ENCODE results near the gene OR10H1.
"Not testable (repeated sequence)": the region's sequence is repeated elsewhere in the genome, so short reads cannot be mapped to it uniquely, and the experiment has no call there.

Gene OR10H1

GRCh38 chr19:15779756-15780476, 35.5 kb downstream of the OR10H1 start:
- H3K4me3 ChIP-seq (ENCODE audit: low read length): no peak overlapping the region
- DNase-seq (ENCODE audit: low read depth): no peak
- TF ChIP-seq CTCF (conservative IDR thresholded peaks at IDR 0.05; ENCODE audit: low read depth, low read length): no peak

DNA sequence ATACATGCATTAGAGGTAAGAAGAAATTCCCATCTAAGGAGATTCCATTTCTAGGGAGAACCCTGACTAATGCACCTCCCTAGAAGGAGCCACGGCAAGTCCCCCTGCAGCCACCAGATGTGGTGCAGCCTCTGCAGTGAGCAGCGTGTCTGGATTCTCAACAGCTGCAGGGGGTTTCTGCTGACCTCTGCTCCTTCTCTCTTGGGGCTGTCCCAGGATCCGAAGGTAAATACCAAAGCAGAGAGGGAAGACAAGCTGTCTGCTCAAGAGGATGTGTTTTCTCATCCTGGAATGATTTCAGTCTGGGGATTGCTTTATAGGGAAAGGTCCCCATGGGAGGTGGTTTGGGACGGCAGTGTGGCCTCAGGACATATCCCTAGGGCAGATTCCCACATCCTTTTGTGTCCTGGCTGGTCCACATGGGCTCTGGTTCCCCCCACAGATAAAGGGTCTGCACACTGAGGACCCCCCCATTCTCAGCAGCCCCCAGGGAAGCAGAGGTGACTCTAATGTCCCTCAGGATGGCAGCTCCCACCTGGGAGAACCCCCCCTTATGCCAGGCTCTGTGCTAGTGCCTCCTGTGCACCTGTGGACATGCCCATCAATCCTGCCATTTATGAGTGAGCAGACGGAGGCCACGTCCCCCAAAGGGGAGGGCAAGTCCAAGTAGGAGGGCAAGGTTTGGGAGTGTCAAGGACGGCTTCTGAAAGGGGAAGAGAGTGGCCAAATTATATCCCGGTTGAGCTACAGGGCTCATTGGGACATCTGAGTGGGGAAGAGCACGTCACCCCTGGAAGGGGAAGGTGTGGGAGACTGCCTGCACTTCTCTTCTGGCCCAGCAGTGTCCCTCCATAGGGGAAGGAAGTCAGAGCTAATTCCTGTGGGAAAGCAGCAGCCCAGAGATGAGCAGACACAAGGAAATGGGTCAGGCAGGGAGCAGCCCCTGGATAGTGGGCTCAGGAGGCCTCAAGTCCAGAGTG, 38.2 kb downstream of the OR10H1 start:
- TF ChIP-seq CTCF (conservative IDR thresholded peaks at IDR 0.05; ENCODE audit: low read depth, low read length): no peak
- no peak for DNase-seq (ENCODE audit: low read depth)
- H3K4me3 ChIP-seq (ENCODE audit: low read length): no peak overlapping the region

- H3K4me3 ChIP-seq (ENCODE audit: low read length): no peak overlapping the region
- no peak for TF ChIP-seq CTCF (conservative IDR thresholded peaks at IDR 0.05; ENCODE audit: low read depth, low read length)
- no peak for DNase-seq (ENCODE audit: low read depth)
Observed at GRCh38 chr19:15776264-15776663, 39.2 kb downstream of the OR10H1 start.

GRCh38 chr19:15775249-15775648, 40.2 kb downstream of the OR10H1 start:
- H3K4me3 ChIP-seq (ENCODE audit: low read length): no peak overlapping the region

DNA sequence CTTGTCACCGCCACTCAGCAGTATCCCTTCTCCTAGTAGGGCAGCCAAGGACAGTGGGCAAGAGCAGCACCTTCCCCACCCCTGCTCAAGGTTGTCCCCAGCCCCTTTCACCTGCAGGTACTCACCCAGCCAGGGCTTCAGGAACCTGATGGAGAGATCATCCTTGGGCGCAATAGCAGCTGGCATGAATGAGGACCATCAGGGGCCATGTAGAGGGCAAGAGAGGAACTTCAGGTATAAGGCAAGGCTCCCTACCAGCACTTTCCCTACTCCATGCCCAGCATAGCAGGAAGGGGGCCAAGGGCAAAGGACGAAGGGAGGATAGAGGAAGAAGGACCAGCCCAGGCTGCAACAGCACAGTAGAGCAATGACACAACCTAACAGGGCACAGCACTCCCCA, 41.3 kb downstream of the OR10H1 start:
- DNase-seq (ENCODE audit: low read depth); H3K4me3 ChIP-seq (ENCODE audit: low read length): not testable (repeated sequence)

More at GRCh38 chr19:15775249-15775648, 40.2 kb downstream of the OR10H1 start:
- DNase-seq (ENCODE audit: low read depth): no peak
- TF ChIP-seq CTCF (conservative IDR thresholded peaks at IDR 0.05; ENCODE audit: low read depth, low read length): no peak

- TF ChIP-seq CTCF (conservative IDR thresholded peaks at IDR 0.05; ENCODE audit: low read depth, low read length): no peak
- no peak for DNase-seq (ENCODE audit: low read depth)
- no peak overlapping the region for H3K4me3 ChIP-seq (ENCODE audit: low read length)
Observed at GRCh38 chr19:15769586-15769985, 45.9 kb downstream of the OR10H1 start.

DNA sequence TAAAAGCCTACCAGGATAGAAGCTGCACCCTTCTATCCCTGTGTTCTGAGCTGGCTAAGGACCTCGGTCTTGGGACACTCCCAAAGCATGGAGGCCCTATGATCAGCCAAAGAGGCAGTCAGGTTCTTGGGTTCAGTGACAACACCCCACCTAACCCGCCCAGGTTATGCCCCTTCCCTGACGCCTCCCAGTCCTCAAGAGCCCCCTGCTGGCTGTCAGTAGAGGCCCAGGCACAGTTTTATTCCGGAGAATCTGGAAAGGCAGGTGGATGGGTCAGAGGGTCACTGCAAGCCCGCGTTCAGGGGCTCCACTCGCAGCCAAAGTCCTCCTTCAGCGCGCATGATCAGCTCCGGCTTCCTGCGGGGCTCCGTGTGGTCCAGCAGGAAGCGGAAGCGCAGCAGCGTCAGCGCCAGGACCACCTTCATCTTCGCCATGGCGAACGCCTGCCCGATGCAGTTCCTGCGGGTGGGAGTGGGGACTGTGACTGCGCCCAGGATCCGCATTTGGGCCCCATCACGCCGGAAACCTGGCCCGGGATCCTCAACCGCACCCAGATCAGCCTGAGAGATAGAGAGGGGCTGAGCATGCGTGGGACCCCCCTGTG, 55.4 kb downstream of the OR10H1 start:
- H3K4me3 ChIP-seq (ENCODE audit: low read length): no peak overlapping the region
- no peak for DNase-seq (ENCODE audit: low read depth)
- no peak for TF ChIP-seq CTCF (conservative IDR thresholded peaks at IDR 0.05; ENCODE audit: low read depth, low read length)
